ENCODE measurements around the gene TFAP2A. TPM values are rescaled to one million over a fixed set of nuclear protein-coding genes. Genes with fewer than 3 reads are reported as not detected.

TFAP2A gene
- total RNA-seq, 1 experiment from 2014 or later: 24.3 TPM

DNA sequence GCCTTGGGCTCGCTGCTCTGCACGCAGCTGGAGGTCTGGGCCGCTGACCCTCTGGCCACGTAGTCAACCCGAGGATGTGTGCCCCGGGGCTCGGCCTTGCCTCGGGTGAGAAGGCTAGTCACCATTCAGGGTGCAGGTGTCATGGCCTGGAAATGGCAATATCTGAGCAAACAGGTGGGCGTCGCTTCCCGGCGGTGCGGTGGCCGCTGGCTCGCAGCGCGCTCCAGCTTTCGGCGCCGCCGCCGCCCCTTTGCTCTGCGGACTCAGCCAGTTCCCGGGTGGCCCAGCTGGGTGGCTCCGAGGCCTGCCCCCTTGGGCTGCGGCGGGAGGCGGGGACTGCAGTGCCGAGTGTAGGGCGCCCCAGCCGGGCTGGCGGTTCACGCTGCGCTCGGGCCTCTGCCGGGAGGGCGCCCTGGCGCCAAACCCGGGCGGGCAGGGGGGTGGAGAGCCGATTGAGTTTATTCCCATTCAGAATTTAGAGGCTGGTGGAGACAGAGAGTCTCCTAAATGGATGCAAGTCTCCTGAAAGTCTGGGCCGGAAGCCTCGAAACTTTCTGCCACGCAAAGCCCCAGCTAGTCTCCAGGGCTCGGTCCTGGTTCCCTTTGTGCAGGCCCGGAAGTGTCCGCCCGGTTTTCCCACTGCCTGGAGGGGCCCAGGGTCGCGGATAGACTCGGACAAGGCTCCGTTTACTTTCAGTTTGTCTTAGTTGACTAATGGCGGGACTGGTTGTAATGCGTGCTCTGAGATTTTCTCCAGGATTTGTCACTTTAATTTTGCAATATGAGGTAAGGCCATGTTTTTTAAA lies 11.3 kb upstream of the TFAP2A start:
- no peak overlapping the region for H3K4me2 ChIP-seq (ENCODE audit: low read length)
- peaks cover 7 to 26% of the 10 kb centered on the region in 2 experiments; a peak in 3 of 4 replicates for H3K4me1 ChIP-seq (ENCODE audit: control insufficient read depth in 1 of 2, insufficient read depth in 2 of 2, low read length in 2 of 2)
- ChIA-PET RAD21 (ENCODE audit: low non-redundant PET in 1 of 2, low total read pairs in 2 of 2, uncharacterized antibody in 2 of 2, unreplicated experiment in 2 of 2) (no interaction called here), POLR2A (interaction anchor here (2.2 kb wide), 1 partner anchor 11 kb away, joined by 8 read pairs; the partner anchor contains the start of gene TFAP2A), CTCF (no interaction called here)
- no peaks in the 10 kb centered on the region for H3K79me2 ChIP-seq (ENCODE audit: insufficient read depth, low read length)
- no peak for TF ChIP-seq SP1 (IDR thresholded peaks at IDR 0.05; ENCODE audit: low read depth)
- no peak for TF ChIP-seq POLR2AphosphoS5 (IDR thresholded peaks at IDR 0.05; ENCODE audit: low read depth, low read length)
- TF ChIP-seq POLR2A (IDR thresholded peaks at IDR 0.05; ENCODE audit: borderline replicate concordance, extremely low read depth, insufficient read depth, insufficient read length): no peak
- TF ChIP-seq SIN3A (IDR thresholded peaks at IDR 0.05; ENCODE audit: low read depth): no peak
- TF ChIP-seq, protein P1, sequence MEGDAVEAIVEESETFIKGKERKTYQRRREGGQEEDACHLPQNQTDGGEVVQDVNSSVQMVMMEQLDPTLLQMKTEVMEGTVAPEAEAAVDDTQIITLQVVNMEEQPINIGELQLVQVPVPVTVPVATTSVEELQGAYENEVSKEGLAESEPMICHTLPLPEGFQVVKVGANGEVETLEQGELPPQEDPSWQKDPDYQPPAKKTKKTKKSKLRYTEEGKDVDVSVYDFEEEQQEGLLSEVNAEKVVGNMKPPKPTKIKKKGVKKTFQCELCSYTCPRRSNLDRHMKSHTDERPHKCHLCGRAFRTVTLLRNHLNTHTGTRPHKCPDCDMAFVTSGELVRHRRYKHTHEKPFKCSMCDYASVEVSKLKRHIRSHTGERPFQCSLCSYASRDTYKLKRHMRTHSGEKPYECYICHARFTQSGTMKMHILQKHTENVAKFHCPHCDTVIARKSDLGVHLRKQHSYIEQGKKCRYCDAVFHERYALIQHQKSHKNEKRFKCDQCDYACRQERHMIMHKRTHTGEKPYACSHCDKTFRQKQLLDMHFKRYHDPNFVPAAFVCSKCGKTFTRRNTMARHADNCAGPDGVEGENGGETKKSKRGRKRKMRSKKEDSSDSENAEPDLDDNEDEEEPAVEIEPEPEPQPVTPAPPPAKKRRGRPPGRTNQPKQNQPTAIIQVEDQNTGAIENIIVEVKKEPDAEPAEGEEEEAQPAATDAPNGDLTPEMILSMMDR (IDR thresholded peaks at IDR 0.05 in 2 of 3, conservative IDR thresholded peaks at IDR 0.05 in 1 of 3; ENCODE audit: borderline replicate concordance in 1 of 3, insufficient read depth in 1 of 3, low read depth in 2 of 3, low read length in 2 of 3): no peak
- no peak for TF ChIP-seq ZFX (IDR thresholded peaks at IDR 0.05)
- TF ChIP-seq JUND (IDR thresholded peaks at IDR 0.05): no peak
- no peak for TF ChIP-seq EZH2phosphoT487 (IDR thresholded peaks at IDR 0.05; ENCODE audit: borderline replicate concordance)
- TF ChIP-seq SRF (IDR thresholded peaks at IDR 0.05; ENCODE audit: low read depth): no peak
- TF ChIP-seq, protein P2, sequence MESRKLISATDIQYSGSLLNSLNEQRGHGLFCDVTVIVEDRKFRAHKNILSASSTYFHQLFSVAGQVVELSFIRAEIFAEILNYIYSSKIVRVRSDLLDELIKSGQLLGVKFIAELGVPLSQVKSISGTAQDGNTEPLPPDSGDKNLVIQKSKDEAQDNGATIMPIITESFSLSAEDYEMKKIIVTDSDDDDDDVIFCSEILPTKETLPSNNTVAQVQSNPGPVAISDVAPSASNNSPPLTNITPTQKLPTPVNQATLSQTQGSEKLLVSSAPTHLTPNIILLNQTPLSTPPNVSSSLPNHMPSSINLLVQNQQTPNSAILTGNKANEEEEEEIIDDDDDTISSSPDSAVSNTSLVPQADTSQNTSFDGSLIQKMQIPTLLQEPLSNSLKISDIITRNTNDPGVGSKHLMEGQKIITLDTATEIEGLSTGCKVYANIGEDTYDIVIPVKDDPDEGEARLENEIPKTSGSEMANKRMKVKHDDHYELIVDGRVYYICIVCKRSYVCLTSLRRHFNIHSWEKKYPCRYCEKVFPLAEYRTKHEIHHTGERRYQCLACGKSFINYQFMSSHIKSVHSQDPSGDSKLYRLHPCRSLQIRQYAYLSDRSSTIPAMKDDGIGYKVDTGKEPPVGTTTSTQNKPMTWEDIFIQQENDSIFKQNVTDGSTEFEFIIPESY (IDR thresholded peaks at IDR 0.05; ENCODE audit: extremely low read depth, insufficient replicate concordance, low read length): no peak
- TF ChIP-seq CEBPB (IDR thresholded peaks at IDR 0.05; ENCODE audit: low read depth): no peak
- TF ChIP-seq ELF1 (IDR thresholded peaks at IDR 0.05; ENCODE audit: borderline replicate concordance, low read depth): no peak
- DNase-seq (ENCODE audit: low read depth, low spot score) (no peak), ATAC-seq (no peak)
- H3K9ac ChIP-seq (ENCODE audit: low read length): no peak overlapping the region
- no peaks in the 10 kb centered on the region for H3K36me3 ChIP-seq (ENCODE audit: control insufficient read depth in 1 of 2, insufficient read depth in 2 of 2, low read length in 2 of 2)
- intact Hi-C loops (cut with micrococcal nuclease): loop anchor here (5.0 kb wide), 1 partner anchor 1444 kb away; no protein-coding TSS in a partner anchor
- H3K4me3 ChIP-seq (replicated peaks in 1 of 2; ENCODE audit: low read depth in 1 of 2, low read length in 2 of 2): no peak overlapping the region
- H3K9me2 ChIP-seq (ENCODE audit: insufficient read depth): no peaks in the 10 kb centered on the region
- H3K27me3 ChIP-seq (ENCODE audit: insufficient read depth, low read length): no peaks in the 10 kb centered on the region
- no TSS peak for BruUV-seq (replicated peaks)
- H3K9me3 ChIP-seq (ENCODE audit: control insufficient read depth in 1 of 2, insufficient read depth in 1 of 2, low read depth in 1 of 2, low read length in 2 of 2): no peaks in the 10 kb centered on the region
- H3K27ac ChIP-seq (ENCODE audit: low read depth, low read length): no peak overlapping the region
- no peak overlapping the region for H2AFZ ChIP-seq (ENCODE audit: low read depth, low read length, poor library complexity, severe bottlenecking)
- no peaks in the 10 kb centered on the region for H4K20me1 ChIP-seq (ENCODE audit: insufficient read depth)
